ENCODE data around the gene SIM2.

Gene SIM2

DNA sequence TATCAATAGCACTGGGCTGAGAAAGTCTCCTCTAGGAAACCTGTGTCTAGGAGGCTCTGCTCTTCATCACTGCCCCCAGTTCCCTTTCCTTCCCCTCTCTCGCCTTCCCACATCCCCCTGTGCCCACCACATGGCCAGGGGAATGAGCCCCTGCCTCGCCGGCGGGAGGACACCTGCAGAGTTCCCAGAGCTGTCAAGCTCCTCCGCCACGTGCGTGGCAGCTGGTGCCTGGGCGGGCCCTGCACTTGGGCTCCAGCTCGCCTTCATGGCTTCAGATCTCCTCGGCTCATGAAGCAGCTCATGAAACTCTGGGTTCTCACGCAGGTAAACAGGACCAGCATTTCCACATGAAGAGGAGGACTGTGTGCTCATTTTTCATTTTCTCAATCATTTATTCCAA lies 62.8 kb downstream of the SIM2 start:
- no peaks in the 10 kb centered on the region for H4K20me1 ChIP-seq (ENCODE audit: insufficient read depth, low read length)
- H3K27me3 ChIP-seq (ENCODE audit: insufficient read depth, low read length, poor library complexity): no peaks in the 10 kb centered on the region
- no peak overlapping the region for H3K4me2 ChIP-seq (ENCODE audit: insufficient read depth, low read length)
- no peaks in the 10 kb centered on the region for H3K9me3 ChIP-seq (ENCODE audit: insufficient read depth, low read length, severe bottlenecking)
- H3K36me3 ChIP-seq (ENCODE audit: insufficient read depth, low read length): peaks cover 5% of the 10 kb centered on the region
- no peaks in the 10 kb centered on the region for H3K79me2 ChIP-seq (ENCODE audit: insufficient read depth, low read length)
- no peak for DNase-seq
- no peak overlapping the region for H2AFZ ChIP-seq (ENCODE audit: low read depth, low read length)
- H3K4me3 ChIP-seq (ENCODE audit: low read depth in 1 of 2, low read length in 2 of 2): no peak overlapping the region
- H3K4me1 ChIP-seq (ENCODE audit: insufficient read depth, low read length): no peaks in the 10 kb centered on the region
- H3K27ac ChIP-seq (ENCODE audit: low read length): no peak overlapping the region
- no peak for TF ChIP-seq CTCF (IDR thresholded peaks at IDR 0.05; ENCODE audit: borderline replicate concordance, extremely low read depth, low read length, poor library complexity, severe bottlenecking)
- TF ChIP-seq EZH2 (IDR thresholded peaks at IDR 0.05; ENCODE audit: borderline replicate concordance, low read depth, low read length, severe bottlenecking): no peak
- H3K9ac ChIP-seq (ENCODE audit: low read depth, low read length): no peak overlapping the region
- ATAC-seq (ENCODE audit: insufficient read depth, low read depth): no peak

GRCh38 chr21:36762642-36763041 lies 63.7 kb downstream of the SIM2 start:
- Histone ChIP-seq H3K79me2 (ENCODE audit: insufficient read depth, low read length) (no peaks in the 10 kb centered on the region), H3K4me2 (ENCODE audit: insufficient read depth, low read length) (no peak overlapping the region), H4K20me1 (ENCODE audit: insufficient read depth, low read length) (no peaks in the 10 kb centered on the region), H3K27ac (ENCODE audit: low read length) (no peak overlapping the region), H3K27me3 (ENCODE audit: insufficient read depth, low read length, poor library complexity) (no peaks in the 10 kb centered on the region), H3K9me3 (ENCODE audit: insufficient read depth, low read length, severe bottlenecking) (no peaks in the 10 kb centered on the region), H2AFZ (ENCODE audit: low read depth, low read length) (no peak overlapping the region), H3K9ac (ENCODE audit: low read depth, low read length) (no peak overlapping the region), H3K36me3 (ENCODE audit: insufficient read depth, low read length) (peaks cover 5% of the 10 kb centered on the region), H3K4me1 (ENCODE audit: insufficient read depth, low read length) (no peaks in the 10 kb centered on the region), H3K4me3 (ENCODE audit: low read depth in 1 of 2, low read length in 2 of 2) (no peak overlapping the region)
- ATAC-seq (ENCODE audit: insufficient read depth, low read depth): no peak
- no peak for TF ChIP-seq EZH2 (IDR thresholded peaks at IDR 0.05; ENCODE audit: borderline replicate concordance, low read depth, low read length, severe bottlenecking)
- no peak for TF ChIP-seq CTCF (IDR thresholded peaks at IDR 0.05; ENCODE audit: borderline replicate concordance, extremely low read depth, low read length, poor library complexity, severe bottlenecking)
- DNase-seq: no peak

- no peaks in the 10 kb centered on the region for H3K4me1 ChIP-seq (ENCODE audit: insufficient read depth, low read length)
- H3K9ac ChIP-seq (ENCODE audit: low read depth, low read length): no peak overlapping the region
- H4K20me1 ChIP-seq (ENCODE audit: insufficient read depth, low read length): no peaks in the 10 kb centered on the region
- DNase-seq (no peak), ATAC-seq (ENCODE audit: insufficient read depth, low read depth) (no peak)
- no peaks in the 10 kb centered on the region for H3K79me2 ChIP-seq (ENCODE audit: insufficient read depth, low read length)
- TF ChIP-seq CTCF (IDR thresholded peaks at IDR 0.05; ENCODE audit: borderline replicate concordance, extremely low read depth, low read length, poor library complexity, severe bottlenecking): no peak
- no peak for TF ChIP-seq EZH2 (IDR thresholded peaks at IDR 0.05; ENCODE audit: borderline replicate concordance, low read depth, low read length, severe bottlenecking)
- H3K27me3 ChIP-seq (ENCODE audit: insufficient read depth, low read length, poor library complexity): no peaks in the 10 kb centered on the region
- no peak overlapping the region for H3K4me3 ChIP-seq (ENCODE audit: low read depth in 1 of 2, low read length in 2 of 2)
- H3K36me3 ChIP-seq (ENCODE audit: insufficient read depth, low read length): peaks cover 5% of the 10 kb centered on the region
- no peak overlapping the region for H3K4me2 ChIP-seq (ENCODE audit: insufficient read depth, low read length)
- H2AFZ ChIP-seq (ENCODE audit: low read depth, low read length): no peak overlapping the region
- no peaks in the 10 kb centered on the region for H3K9me3 ChIP-seq (ENCODE audit: insufficient read depth, low read length, severe bottlenecking)
- H3K27ac ChIP-seq (ENCODE audit: low read length): no peak overlapping the region
These were observed 64.4 kb downstream of the SIM2 start for GRCh38 chr21:36763305-36763704.

DNA sequence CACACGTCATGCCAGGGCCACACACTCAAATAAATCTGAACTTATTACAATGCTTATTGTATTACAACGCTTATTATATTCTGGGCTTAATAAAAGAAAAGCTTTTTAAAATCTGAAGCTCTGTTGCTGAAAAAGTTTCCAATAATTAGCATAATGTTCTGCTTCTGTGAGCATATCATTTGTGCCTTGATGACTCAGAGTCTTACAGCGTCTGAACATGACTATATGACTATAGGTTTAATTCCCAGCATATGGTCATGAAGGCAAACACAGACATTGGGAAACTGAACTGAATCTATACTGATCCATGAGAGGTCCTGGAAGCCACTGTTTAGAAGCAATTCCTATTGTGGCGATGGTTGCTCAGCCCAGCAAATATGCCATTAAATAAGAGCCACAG lies 66.3 kb downstream of the SIM2 start:
- Histone ChIP-seq H3K4me2 (ENCODE audit: insufficient read depth, low read length) (no peak overlapping the region), H2AFZ (ENCODE audit: low read depth, low read length) (no peak overlapping the region), H3K79me2 (ENCODE audit: insufficient read depth, low read length) (no peaks in the 10 kb centered on the region), H4K20me1 (ENCODE audit: insufficient read depth, low read length) (no peaks in the 10 kb centered on the region), H3K27me3 (ENCODE audit: insufficient read depth, low read length, poor library complexity) (no peaks in the 10 kb centered on the region), H3K27ac (ENCODE audit: low read length) (no peak overlapping the region), H3K36me3 (ENCODE audit: insufficient read depth, low read length) (peaks cover 5% of the 10 kb centered on the region), H3K4me3 (ENCODE audit: low read depth in 1 of 2, low read length in 2 of 2) (no peak overlapping the region), H3K9ac (ENCODE audit: low read depth, low read length) (no peak overlapping the region), H3K4me1 (ENCODE audit: insufficient read depth, low read length) (no peaks in the 10 kb centered on the region), H3K9me3 (ENCODE audit: insufficient read depth, low read length, severe bottlenecking) (no peaks in the 10 kb centered on the region)
- TF ChIP-seq EZH2 (IDR thresholded peaks at IDR 0.05; ENCODE audit: borderline replicate concordance, low read depth, low read length, severe bottlenecking) (no peak), CTCF (IDR thresholded peaks at IDR 0.05; ENCODE audit: borderline replicate concordance, extremely low read depth, low read length, poor library complexity, severe bottlenecking) (no peak)
- ATAC-seq (ENCODE audit: insufficient read depth, low read depth): no peak
- no peak for DNase-seq

All from DND-41 (cell line).